ENCODE results near the gene RASSF5. TPM values are rescaled to one million over a fixed set of nuclear protein-coding genes. Genes with fewer than 3 reads are reported as not detected.

The RASSF5 gene
- total and polyA plus RNA-seq, 2 experiments from 2014 or later: 1.6 to 2.0 TPM

- 89% methylated on average over 11 of the region's 11 CpGs for WGBS (ENCODE audit: low lambda C conversion rate, missing lambda C conversion rate)
- Histone ChIP-seq H3K4me1 (ENCODE audit: insufficient read depth) (no peaks in the 10 kb centered on the region), H2AFZ (no peak overlapping the region), H4K20me1 (ENCODE audit: insufficient read depth, poor library complexity, severe bottlenecking) (no peaks in the 10 kb centered on the region), H3K9me2 (replicated peaks; ENCODE audit: insufficient read depth) (no peaks in the 10 kb centered on the region), H3K79me2 (no peaks in the 10 kb centered on the region), H3K4me2 (no peak overlapping the region), H3K36me3 (replicated peaks; ENCODE audit: insufficient read depth, low read depth) (no peaks in the 10 kb centered on the region), H3K9me3 (ENCODE audit: low read depth) (no peaks in the 10 kb centered on the region), H3K4me3 (no peak overlapping the region), H3K27ac (no peak overlapping the region), H3K27me3 (no peaks in the 10 kb centered on the region)
- TF ChIP-seq EZH2 (IDR thresholded peaks at IDR 0.05; ENCODE audit: borderline replicate concordance): no peak
- no peak for TF ChIP-seq CTCF (IDR thresholded peaks at IDR 0.05; ENCODE audit: poor library complexity)
- TF ChIP-seq EZH2phosphoT487 (IDR thresholded peaks at IDR 0.05; ENCODE audit: low read depth, severe bottlenecking, unreplicated experiment): no peak
- no peak for DNase-seq (ENCODE audit: low spot score)
Measured at GRCh38 chr1:206478746-206479145, 28.6 kb upstream of the RASSF5 start.

GRCh38 chr1:206479183-206480125, 27.9 kb upstream of the RASSF5 start:
- Histone ChIP-seq H2AFZ (no peak overlapping the region), H3K27ac (no peak overlapping the region), H4K20me1 (ENCODE audit: insufficient read depth, poor library complexity, severe bottlenecking) (no peaks in the 10 kb centered on the region), H3K4me3 (no peak overlapping the region), H3K9me3 (ENCODE audit: low read depth) (no peaks in the 10 kb centered on the region), H3K79me2 (no peaks in the 10 kb centered on the region), H3K9me2 (replicated peaks; ENCODE audit: insufficient read depth) (no peaks in the 10 kb centered on the region), H3K4me2 (no peak overlapping the region), H3K27me3 (no peaks in the 10 kb centered on the region), H3K4me1 (ENCODE audit: insufficient read depth) (no peaks in the 10 kb centered on the region), H3K36me3 (replicated peaks; ENCODE audit: insufficient read depth, low read depth) (no peaks in the 10 kb centered on the region)
- 78% methylated on average over 14 of the region's 14 CpGs for WGBS (ENCODE audit: low lambda C conversion rate, missing lambda C conversion rate)
- peak; percentile 88 for DNase-seq (ENCODE audit: low spot score)
- TF ChIP-seq EZH2phosphoT487 (IDR thresholded peaks at IDR 0.05; ENCODE audit: low read depth, severe bottlenecking, unreplicated experiment) (no peak), CTCF (IDR thresholded peaks at IDR 0.05; ENCODE audit: poor library complexity) (peak; percentile 77), EZH2 (IDR thresholded peaks at IDR 0.05; ENCODE audit: borderline replicate concordance) (no peak)

- DNase-seq (ENCODE audit: low spot score): no peak
Measured at GRCh38 chr1:206480211-206480610, 27.1 kb upstream of the RASSF5 start.

More at GRCh38 chr1:206480211-206480610, 27.1 kb upstream of the RASSF5 start:
- Histone ChIP-seq H3K4me2 (no peak overlapping the region), H3K9me3 (ENCODE audit: low read depth) (no peaks in the 10 kb centered on the region), H3K27ac (no peak overlapping the region), H3K36me3 (replicated peaks; ENCODE audit: insufficient read depth, low read depth) (no peaks in the 10 kb centered on the region), H3K4me3 (no peak overlapping the region), H4K20me1 (ENCODE audit: insufficient read depth, poor library complexity, severe bottlenecking) (no peaks in the 10 kb centered on the region), H3K27me3 (no peaks in the 10 kb centered on the region), H2AFZ (no peak overlapping the region), H3K4me1 (ENCODE audit: insufficient read depth) (no peaks in the 10 kb centered on the region), H3K9me2 (replicated peaks; ENCODE audit: insufficient read depth) (no peaks in the 10 kb centered on the region), H3K79me2 (no peaks in the 10 kb centered on the region)
- 100% methylated on average over 3 of the region's 8 CpGs for WGBS (ENCODE audit: low lambda C conversion rate, missing lambda C conversion rate)
- no peak for TF ChIP-seq EZH2phosphoT487 (IDR thresholded peaks at IDR 0.05; ENCODE audit: low read depth, severe bottlenecking, unreplicated experiment)
- no peak for TF ChIP-seq EZH2 (IDR thresholded peaks at IDR 0.05; ENCODE audit: borderline replicate concordance)
- TF ChIP-seq CTCF (IDR thresholded peaks at IDR 0.05; ENCODE audit: poor library complexity): no peak

All from hepatocyte (in vitro differentiated cells).